CD8-positive, alpha-beta memory T cell (primary cell): ENCODE data around the gene B4GAT1. TPM values are rescaled to one million over a fixed set of nuclear protein-coding genes. Genes with fewer than 3 reads are reported as not detected.

ENCODE experiments used
- CTCF ChIA-PET: fragments of 350-600 bp; sonication (Branson Sonifier 250); formaldehyde crosslinking; loops from one replicate; lab custom pipeline; 2021; ENCODE audit warnings: antibody characterized with exemption; lab: Charles Lee
- POLR2A ChIA-PET: fragments of 350-600 bp; sonication (Branson Sonifier 250); formaldehyde crosslinking; loops from one replicate; lab custom pipeline; 2021; ENCODE audit warnings: antibody characterized with exemption; lab: Charles Lee
- DNase-seq, 5 donors: peaks; one replicate each; pipeline versions ENCODE4 v3.0.0 to v3.0.0-alpha.2; 2020 to 2022; ENCODE audit warnings: mixed read lengths in 1 of 5
- H3K27ac ChIP-seq: one replicate; pipeline ENCODE4 v1.7.0; 2013; ENCODE audit warnings: low read depth, mild to moderate bottlenecking, low read length, moderate library complexity
- H3K27me3 ChIP-seq: 2 replicates; pipeline ENCODE4 v1.7.0; 2013; ENCODE audit warnings: low read length, mild to moderate bottlenecking; ENCODE audit not compliant: insufficient read depth, poor library complexity, severe bottlenecking
- H3K36me3 ChIP-seq: 2 replicates; pipeline ENCODE4 v1.7.0; 2013; ENCODE audit warnings: mild to moderate bottlenecking, low read length, moderate library complexity; ENCODE audit not compliant: insufficient read depth
- H3K4me1 ChIP-seq: 2 replicates; pipeline ENCODE4 v1.7.0; 2013; ENCODE audit warnings: mild to moderate bottlenecking, low read length, moderate library complexity; ENCODE audit not compliant: insufficient read depth
- H3K4me3 ChIP-seq: 2 replicates; pipeline ENCODE4 v1.7.0; 2013; ENCODE audit warnings: mild to moderate bottlenecking, low read length
- H3K9me3 ChIP-seq: 2 replicates; pipeline ENCODE4 v1.7.0; 2013; ENCODE audit warnings: mild to moderate bottlenecking, low read length
- H3K27ac Mint-ChIP-seq, 8 donors: one replicate each; pipeline ENCODE4 v1.8.0; 2020 to 2021; ENCODE audit warnings: mixed read lengths in 8 of 8, mild to moderate bottlenecking in 6 of 8, inconsistent platforms in 3 of 8, moderate library complexity in 3 of 8
- H3K27me3 Mint-ChIP-seq, 2 donors: one replicate each; pipeline ENCODE4 v1.8.0; 2020 to 2021; ENCODE audit warnings: mixed read lengths in 2 of 2, mild to moderate bottlenecking in 1 of 2, moderate library complexity in 1 of 2
- H3K36me3 Mint-ChIP-seq, 3 donors: one replicate each; pipeline ENCODE4 v1.8.0; 2020 to 2021; ENCODE audit warnings: mixed read lengths in 3 of 3, inconsistent platforms in 1 of 3, mild to moderate bottlenecking in 1 of 3
- H3K4me1 Mint-ChIP-seq, 3 donors: one replicate each; pipeline ENCODE4 v1.8.0; 2020 to 2021; ENCODE audit warnings: mixed read lengths in 3 of 3, inconsistent platforms in 1 of 3, mild to moderate bottlenecking in 1 of 3
- H3K4me3 Mint-ChIP-seq, 7 donors: one replicate each; pipeline ENCODE4 v1.8.0; 2020 to 2021; ENCODE audit warnings: mixed read lengths in 7 of 7, mild to moderate bottlenecking in 6 of 7, moderate library complexity in 4 of 7, inconsistent platforms in 2 of 7
- H3K9me3 Mint-ChIP-seq, 5 donors: one replicate each; pipeline ENCODE4 v1.8.0; 2020 to 2022; ENCODE audit warnings: mixed read lengths in 5 of 5, mild to moderate bottlenecking in 3 of 5, moderate library complexity in 2 of 5, inconsistent platforms in 1 of 5
- polyA plus RNA-seq: library from polyadenylated mRNA; unstranded; fragments of 300-500 nt; fragmentation: Illumina TruSeq; gene quantifications from one replicate; pipeline ENCODE4 v1.2.3, GENCODE V29; 2021
- total RNA-seq, 2 experiments: library from RNA; stranded (reverse); gene quantifications; one replicate each; pipeline ENCODE4 v1.2.3, GENCODE V29; 2021

Gene B4GAT1
- total and polyA plus RNA-seq, 3 experiments from 2014 or later, result 11.1 to 13.3 (median 13.0) TPM

GRCh38 chr11:66309475-66309874, 38.0 kb downstream of the B4GAT1 start:
- H3K36me3 Mint-ChIP-seq, result peaks cover 0 to 1% (median 0%) of the 10 kb centered on the region in 3 donors
- H3K9me3 Mint-ChIP-seq, result no peaks in the 10 kb centered on the region
- Histone ChIP-seq H3K4me3 (no peak overlapping the region), H3K9me3 (no peaks in the 10 kb centered on the region), H3K36me3 (no peaks in the 10 kb centered on the region), H3K27me3 (no peaks in the 10 kb centered on the region), H3K4me1 (peaks cover 21% of the 10 kb centered on the region), H3K27ac (no peak overlapping the region)
- H3K27me3 Mint-ChIP-seq, result peaks cover 0 to 3% of the 10 kb centered on the region in 2 donors
- ChIA-PET CTCF (interaction anchor here (0.9 to 4.7 kb wide), 4 partner anchors 9 to 80 kb away, joined by 3 to 65 read pairs (median 42); no protein-coding TSS in a partner anchor), POLR2A (no interaction called here)
- no peak for DNase-seq
- peak overlapping the region in 1 of 7 donors; percentile 55 for H3K4me3 Mint-ChIP-seq
- peaks cover 9 to 16% (median 15%) of the 10 kb centered on the region in 3 donors for H3K4me1 Mint-ChIP-seq
- H3K27ac Mint-ChIP-seq, result no peak overlapping the region

GRCh38 chr11:66302656-66303055, 44.8 kb downstream of the B4GAT1 start:
- no peak overlapping the region for H3K27ac ChIP-seq
- H3K27me3 ChIP-seq, result no peaks in the 10 kb centered on the region
- ChIA-PET POLR2A (no interaction called here), CTCF (interaction anchor here (0.9 to 7.4 kb wide), 2 partner anchors 8 to 86 kb away, joined by 4 to 36 read pairs; no protein-coding TSS in a partner anchor)
- Mint-ChIP-seq H3K4me3 (no peak overlapping the region), H3K27me3 (no peaks in the 10 kb centered on the region), H3K4me1 (no peaks in the 10 kb centered on the region), H3K36me3 (no peaks in the 10 kb centered on the region), H3K27ac (peak overlapping the region in 1 of 8 donors; percentile 84), H3K9me3 (no peaks in the 10 kb centered on the region)
- H3K36me3 ChIP-seq, result no peaks in the 10 kb centered on the region
- DNase-seq, result no peak
- no peak overlapping the region for H3K4me3 ChIP-seq
- no peaks in the 10 kb centered on the region for H3K4me1 ChIP-seq
- no peaks in the 10 kb centered on the region for H3K9me3 ChIP-seq

- H3K4me3 Mint-ChIP-seq, result no peak overlapping the region
- no peaks in the 10 kb centered on the region for H3K9me3 Mint-ChIP-seq
- Histone ChIP-seq H3K4me3 (no peak overlapping the region), H3K4me1 (no peaks in the 10 kb centered on the region), H3K9me3 (no peaks in the 10 kb centered on the region), H3K36me3 (no peaks in the 10 kb centered on the region), H3K27ac (no peak overlapping the region), H3K27me3 (no peaks in the 10 kb centered on the region)
- H3K27me3 Mint-ChIP-seq, result peaks cover 3 to 4% of the 10 kb centered on the region in 2 donors
- no peak for DNase-seq
- ChIA-PET CTCF (interaction anchor here (0.6 to 7.4 kb wide), 2 partner anchors 12 to 624 kb away, joined by 3 to 36 read pairs; no protein-coding TSS in a partner anchor), POLR2A (no interaction called here)
- no peaks in the 10 kb centered on the region for H3K36me3 Mint-ChIP-seq
- H3K4me1 Mint-ChIP-seq, result no peaks in the 10 kb centered on the region
- peak overlapping the region in 1 of 8 donors; percentile 44 for H3K27ac Mint-ChIP-seq
These were observed 48.2 kb downstream of the B4GAT1 start for GRCh38 chr11:66299186-66299585.

- Mint-ChIP-seq H3K4me1 (peaks cover 3 to 4% (median 3%) of the 10 kb centered on the region in 3 donors), H3K27me3 (peaks cover 12 to 15% of the 10 kb centered on the region in 2 donors), H3K27ac (peak overlapping the region in 1 of 8 donors; percentile 41), H3K36me3 (peaks cover 0 to 3% (median 0%) of the 10 kb centered on the region in 3 donors), H3K4me3 (no peak overlapping the region), H3K9me3 (no peaks in the 10 kb centered on the region)
- no peaks in the 10 kb centered on the region for H3K9me3 ChIP-seq
- CTCF ChIA-PET, result interaction anchor here (7.4 kb wide), 1 partner anchor 13 kb away, joined by 36 read pairs; no protein-coding TSS in a partner anchor
- no peak for DNase-seq
- POLR2A ChIA-PET, result no interaction called here
- H3K4me3 ChIP-seq, result no peak overlapping the region
- no peaks in the 10 kb centered on the region for H3K4me1 ChIP-seq
- H3K27me3 ChIP-seq, result peaks cover 11% of the 10 kb centered on the region
- H3K36me3 ChIP-seq, result no peaks in the 10 kb centered on the region
- no peak overlapping the region for H3K27ac ChIP-seq
These were observed 49.8 kb downstream of the B4GAT1 start for GRCh38 chr11:66297610-66298009.

Other genes with a start within 250 kb of the B4GAT1 start
- gene KLC2, start 89.9 kb downstream of the B4GAT1 start, total RNA-seq, result 10 to 100 TPM; 61.6 to 65.9 TPM
- 11.9 TPM for gene KLC2, start 89.9 kb downstream of the B4GAT1 start, polyA plus RNA-seq
- 100 to 1,000 TPM; 119 to 125 TPM for gene RAB1B, start 79.0 kb downstream of the B4GAT1 start, total RNA-seq
- 18.6 TPM for gene RAB1B, start 79.0 kb downstream of the B4GAT1 start, polyA plus RNA-seq
- gene CNIH2, start 69.5 kb downstream of the B4GAT1 start, total RNA-seq, result 1 to 10 TPM; 2.7 to 2.8 TPM
- not detected for gene CNIH2, start 69.5 kb downstream of the B4GAT1 start, polyA plus RNA-seq
- gene YIF1A, start 58.5 kb downstream of the B4GAT1 start, total RNA-seq, result 10 to 100 TPM; 96.5 to 97.3 TPM
- 61.7 TPM for gene YIF1A, start 58.5 kb downstream of the B4GAT1 start, polyA plus RNA-seq
- gene TMEM151A, start 55.7 kb downstream of the B4GAT1 start, total RNA-seq, result not detected
- not detected for gene TMEM151A, start 55.7 kb downstream of the B4GAT1 start, polyA plus RNA-seq
- gene CD248, start 30.6 kb downstream of the B4GAT1 start, total RNA-seq, result 1 to 10 TPM; 2.9 to 3.1 TPM
- 18.9 TPM for gene CD248, start 30.6 kb downstream of the B4GAT1 start, polyA plus RNA-seq
- gene RIN1, start 11.2 kb downstream of the B4GAT1 start, total RNA-seq, result 1 to 10 TPM; 1.5 to 1.7 TPM
- gene RIN1, start 11.2 kb downstream of the B4GAT1 start, polyA plus RNA-seq, result 2.3 TPM
- gene BRMS1, start 2.5 kb downstream of the B4GAT1 start, total RNA-seq, result 10 to 100 TPM; 66.1 to 66.5 TPM
- gene BRMS1, start 2.5 kb downstream of the B4GAT1 start, polyA plus RNA-seq, result 76.4 TPM
- 1 to 10 TPM; 7.9 to 8.5 TPM for gene SLC29A2, start 24.1 kb upstream of the B4GAT1 start, total RNA-seq
- 1.9 TPM for gene SLC29A2, start 24.1 kb upstream of the B4GAT1 start, polyA plus RNA-seq
- gene NPAS4, start 73.4 kb upstream of the B4GAT1 start, total RNA-seq, result not detected
- gene NPAS4, start 73.4 kb upstream of the B4GAT1 start, polyA plus RNA-seq, result not detected
- 100 to 1,000 TPM; 148 to 152 TPM for gene MRPL11, start 91.2 kb upstream of the B4GAT1 start, total RNA-seq
- gene MRPL11, start 91.2 kb upstream of the B4GAT1 start, polyA plus RNA-seq, result 86.9 TPM
- gene PELI3, start 119.3 kb upstream of the B4GAT1 start, total RNA-seq, result 1 to 10 TPM; 5.3 to 6.6 TPM
- gene PELI3, start 119.3 kb upstream of the B4GAT1 start, polyA plus RNA-seq, result 7.0 TPM
- gene DPP3, start 132.8 kb upstream of the B4GAT1 start, total RNA-seq, result 10 to 100 TPM; 67.7 to 80.1 TPM
- gene DPP3, start 132.8 kb upstream of the B4GAT1 start, polyA plus RNA-seq, result 32.5 TPM
- 10 to 100 TPM; 17.7 to 21.2 TPM for gene BBS1, start 163.0 kb upstream of the B4GAT1 start, total RNA-seq
- gene BBS1, start 163.0 kb upstream of the B4GAT1 start, polyA plus RNA-seq, result 15.6 TPM
- 10 to 100 TPM; 16.6 to 17.1 TPM for gene ZDHHC24, start 198.4 kb upstream of the B4GAT1 start, total RNA-seq
- 21.5 TPM for gene ZDHHC24, start 198.4 kb upstream of the B4GAT1 start, polyA plus RNA-seq
- under 1 TPM; 0.31 to 0.33 TPM for gene ACTN3, start 199.3 kb upstream of the B4GAT1 start, total RNA-seq
- gene ACTN3, start 199.3 kb upstream of the B4GAT1 start, polyA plus RNA-seq, result not detected
- 1 to 10 TPM; 5.6 to 6.0 TPM for gene CTSF, start 221.0 kb upstream of the B4GAT1 start, total RNA-seq
- 20.6 TPM for gene CTSF, start 221.0 kb upstream of the B4GAT1 start, polyA plus RNA-seq
- under 1 TPM; 0.20 to 0.27 TPM for gene CCDC87, start 245.4 kb upstream of the B4GAT1 start, total RNA-seq
- not detected for gene CCDC87, start 245.4 kb upstream of the B4GAT1 start, polyA plus RNA-seq
- gene CCS, start 245.6 kb upstream of the B4GAT1 start, total RNA-seq, result 10 to 100 TPM; 24.1 to 25.7 TPM
- gene CCS, start 245.6 kb upstream of the B4GAT1 start, polyA plus RNA-seq, result 41.1 TPM